ENCODE data around the gene WWC1. TPM values are rescaled to one million over a fixed set of nuclear protein-coding genes. Genes with fewer than 3 reads are reported as not detected.

Gene WWC1
- total and polyA plus RNA-seq, 9 of the 15 experiments (the other 6 are each of a cell fraction or from before 2014, with no cell fraction given), result under 0.01 to 0.54 (median 0.42) TPM; not detected in 6

DNA sequence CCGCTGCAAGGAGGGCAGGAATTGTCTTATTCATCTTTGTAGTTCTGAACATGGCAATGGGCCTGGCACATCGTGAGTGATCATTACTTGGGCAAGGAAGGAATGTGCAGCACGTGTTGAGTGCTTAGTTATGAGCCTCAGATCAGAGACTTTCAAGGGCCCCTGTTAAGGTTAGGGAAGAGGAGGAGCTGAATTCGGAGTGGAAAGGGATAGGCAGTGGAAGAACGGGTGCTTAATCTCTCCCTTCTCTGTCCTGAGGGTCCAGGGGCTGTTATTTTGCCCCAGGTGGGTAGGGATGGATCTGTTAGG lies 135.4 kb downstream of the WWC1 start (continued):
- TF ChIP-seq, protein P1, sequence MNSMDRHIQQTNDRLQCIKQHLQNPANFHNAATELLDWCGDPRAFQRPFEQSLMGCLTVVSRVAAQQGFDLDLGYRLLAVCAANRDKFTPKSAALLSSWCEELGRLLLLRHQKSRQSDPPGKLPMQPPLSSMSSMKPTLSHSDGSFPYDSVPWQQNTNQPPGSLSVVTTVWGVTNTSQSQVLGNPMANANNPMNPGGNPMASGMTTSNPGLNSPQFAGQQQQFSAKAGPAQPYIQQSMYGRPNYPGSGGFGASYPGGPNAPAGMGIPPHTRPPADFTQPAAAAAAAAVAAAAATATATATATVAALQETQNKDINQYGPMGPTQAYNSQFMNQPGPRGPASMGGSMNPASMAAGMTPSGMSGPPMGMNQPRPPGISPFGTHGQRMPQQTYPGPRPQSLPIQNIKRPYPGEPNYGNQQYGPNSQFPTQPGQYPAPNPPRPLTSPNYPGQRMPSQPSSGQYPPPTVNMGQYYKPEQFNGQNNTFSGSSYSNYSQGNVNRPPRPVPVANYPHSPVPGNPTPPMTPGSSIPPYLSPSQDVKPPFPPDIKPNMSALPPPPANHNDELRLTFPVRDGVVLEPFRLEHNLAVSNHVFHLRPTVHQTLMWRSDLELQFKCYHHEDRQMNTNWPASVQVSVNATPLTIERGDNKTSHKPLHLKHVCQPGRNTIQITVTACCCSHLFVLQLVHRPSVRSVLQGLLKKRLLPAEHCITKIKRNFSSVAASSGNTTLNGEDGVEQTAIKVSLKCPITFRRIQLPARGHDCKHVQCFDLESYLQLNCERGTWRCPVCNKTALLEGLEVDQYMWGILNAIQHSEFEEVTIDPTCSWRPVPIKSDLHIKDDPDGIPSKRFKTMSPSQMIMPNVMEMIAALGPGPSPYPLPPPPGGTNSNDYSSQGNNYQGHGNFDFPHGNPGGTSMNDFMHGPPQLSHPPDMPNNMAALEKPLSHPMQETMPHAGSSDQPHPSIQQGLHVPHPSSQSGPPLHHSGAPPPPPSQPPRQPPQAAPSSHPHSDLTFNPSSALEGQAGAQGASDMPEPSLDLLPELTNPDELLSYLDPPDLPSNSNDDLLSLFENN (IDR thresholded peaks at IDR 0.05; ENCODE audit: low read depth in 2 of 2, low read length in 2 of 2), result no peak
- TF ChIP-seq KLF6 (CRISPR knock-in tag; IDR thresholded peaks at IDR 0.05; ENCODE audit: borderline replicate concordance), result no peak
- TF ChIP-seq, protein P2, sequence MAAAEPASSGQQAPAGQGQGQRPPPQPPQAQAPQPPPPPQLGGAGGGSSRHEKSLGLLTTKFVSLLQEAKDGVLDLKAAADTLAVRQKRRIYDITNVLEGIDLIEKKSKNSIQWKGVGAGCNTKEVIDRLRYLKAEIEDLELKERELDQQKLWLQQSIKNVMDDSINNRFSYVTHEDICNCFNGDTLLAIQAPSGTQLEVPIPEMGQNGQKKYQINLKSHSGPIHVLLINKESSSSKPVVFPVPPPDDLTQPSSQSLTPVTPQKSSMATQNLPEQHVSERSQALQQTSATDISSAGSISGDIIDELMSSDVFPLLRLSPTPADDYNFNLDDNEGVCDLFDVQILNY (CRISPR knock-in tag; IDR thresholded peaks at IDR 0.05), result no peak
- TF ChIP-seq HDGF (IDR thresholded peaks at IDR 0.05), result no peak
- TF ChIP-seq ZNF77 (CRISPR knock-in tag; IDR thresholded peaks at IDR 0.05), result no peak

DNA sequence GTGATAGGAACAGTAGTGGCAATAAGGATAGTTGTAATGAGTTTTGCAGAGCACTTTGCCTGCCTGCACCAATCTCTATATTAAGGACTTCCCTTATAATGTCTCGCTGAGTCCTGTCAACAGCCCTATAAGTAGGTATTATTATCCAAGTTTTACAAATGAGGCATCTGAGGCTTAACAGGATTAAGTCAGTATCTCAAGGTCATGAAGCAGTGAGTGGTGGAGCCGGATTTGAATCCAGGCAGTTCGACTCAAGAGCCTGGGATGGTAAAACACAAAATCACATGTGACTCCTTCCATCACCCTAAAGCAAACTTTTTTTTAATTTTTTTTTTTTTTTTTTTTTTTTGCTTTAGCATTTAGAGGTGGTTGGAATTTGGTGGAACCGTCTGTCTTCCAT lies 135.8 kb downstream of the WWC1 start:
- WGBS (ENCODE audit: insufficient coverage, low coverage, missing lambda C conversion rate), result 0% methylated on average over 4 of the region's 4 CpGs
- in situ Hi-C loops (cut with MboI), result no loop called here

More for the DNA sequence above, 135.8 kb downstream of the WWC1 start:
- ChIA-PET POLR2A (no interaction called here), CTCF (ENCODE audit: low intra/inter-chr PET ratio) (no interaction called here)
- Histone ChIP-seq H3K27me3 (ENCODE audit: control insufficient read depth in 2 of 2, insufficient read depth in 2 of 2, low read length in 2 of 2) (peaks cover 3 to 32% of the 10 kb centered on the region in 2 experiments; a peak in 2 of 5 replicates), H3K36me3 (ENCODE audit: control insufficient read depth, insufficient read depth, low read length) (no peaks in the 10 kb centered on the region), H3K4me1 (replicated peaks in 1 of 2; ENCODE audit: control insufficient read depth in 2 of 2, insufficient read depth in 2 of 2, low read length in 2 of 2) (no peaks in the 10 kb centered on the region), H2AFZ (ENCODE audit: low read depth, low read length) (no peak overlapping the region), H4K20me1 (replicated peaks; ENCODE audit: control insufficient read depth, insufficient read depth, low read length) (no peaks in the 10 kb centered on the region), H3K9ac (ENCODE audit: insufficient read depth in 1 of 2, low read depth in 2 of 2, low read length in 2 of 2) (no peak overlapping the region), H3K9me3 (replicated peaks; ENCODE audit: control insufficient read depth, insufficient read depth, low read depth, low read length) (no peaks in the 10 kb centered on the region), H3K4me2 (ENCODE audit: insufficient read depth, low read length) (no peak overlapping the region), H3K79me2 (ENCODE audit: control insufficient read depth, insufficient read depth, low read length) (no peaks in the 10 kb centered on the region), H3K27ac (ENCODE audit: extremely low read depth, low read depth, low read length) (no peak overlapping the region), H3K4me3 (no peak overlapping the region), H3K9me1 (ENCODE audit: control insufficient read depth, insufficient read depth, low read length) (no peaks in the 10 kb centered on the region)
- BruUV-seq (replicated peaks), result no TSS peak
- no peak for DNase-seq (ENCODE audit: extremely low read depth in 1 of 4, low spot score in 3 of 4)
- FAIRE-seq, result no peak
- no peak for ATAC-seq
- intact Hi-C loops (cut with micrococcal nuclease), result loop anchor here (10.0 kb wide), 1 partner anchor 162 kb away; no protein-coding TSS in a partner anchor
- TF ChIP-seq GABPB1 (CRISPR knock-in tag; IDR thresholded peaks at IDR 0.05) (no peak), ADNP (tag; IDR thresholded peaks at IDR 0.05) (no peak), KLF10 (CRISPR knock-in tag; IDR thresholded peaks at IDR 0.05) (no peak), MTA2 (IDR thresholded peaks at IDR 0.05; ENCODE audit: low read depth) (no peak), TAF9B (IDR thresholded peaks at IDR 0.05; ENCODE audit: partially characterized antibody) (no peak), WHSC1 (IDR thresholded peaks at IDR 0.05; ENCODE audit: low read length) (no peak), MYC (IDR thresholded peaks at IDR 0.05; ENCODE audit: low read depth, low read length) (no peak), MYC (CRISPR knock-in tag; IDR thresholded peaks at IDR 0.05; ENCODE audit: borderline replicate concordance, low read depth) (no peak)
- TF ChIP-seq, protein P3, sequence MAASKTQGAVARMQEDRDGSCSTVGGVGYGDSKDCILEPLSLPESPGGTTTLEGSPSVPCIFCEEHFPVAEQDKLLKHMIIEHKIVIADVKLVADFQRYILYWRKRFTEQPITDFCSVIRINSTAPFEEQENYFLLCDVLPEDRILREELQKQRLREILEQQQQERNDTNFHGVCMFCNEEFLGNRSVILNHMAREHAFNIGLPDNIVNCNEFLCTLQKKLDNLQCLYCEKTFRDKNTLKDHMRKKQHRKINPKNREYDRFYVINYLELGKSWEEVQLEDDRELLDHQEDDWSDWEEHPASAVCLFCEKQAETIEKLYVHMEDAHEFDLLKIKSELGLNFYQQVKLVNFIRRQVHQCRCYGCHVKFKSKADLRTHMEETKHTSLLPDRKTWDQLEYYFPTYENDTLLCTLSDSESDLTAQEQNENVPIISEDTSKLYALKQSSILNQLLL (CRISPR knock-in tag; IDR thresholded peaks at IDR 0.05; ENCODE audit: borderline replicate concordance), result no peak

All from K562 (cell line).